SU-DHL-6 (cell line): ENCODE measurements around the gene RNF166.

ENCODE experiments used
- EZH2phosphoT487 ChIP-seq: fragments of 200-600 bp; sonication (generic), shearing (Covaris generic); conservative IDR thresholded peaks from 2 replicates; pipeline ENCODE4 v1.6.1; 2018; ENCODE audit warnings: mild to moderate bottlenecking, antibody characterized with exemption, low read length, moderate library complexity, mixed read lengths
- TF ChIP-seq, protein P1 (sequence below): fragments of 200-600 bp; sonication (generic); IDR thresholded peaks from one replicate; pipeline ENCODE4 v1.5.1; 2017; ENCODE audit warnings: antibody characterized with exemption, mild to moderate bottlenecking, low read length, moderate library complexity; ENCODE audit not compliant: insufficient read depth, poor library complexity, severe bottlenecking

DNA sequence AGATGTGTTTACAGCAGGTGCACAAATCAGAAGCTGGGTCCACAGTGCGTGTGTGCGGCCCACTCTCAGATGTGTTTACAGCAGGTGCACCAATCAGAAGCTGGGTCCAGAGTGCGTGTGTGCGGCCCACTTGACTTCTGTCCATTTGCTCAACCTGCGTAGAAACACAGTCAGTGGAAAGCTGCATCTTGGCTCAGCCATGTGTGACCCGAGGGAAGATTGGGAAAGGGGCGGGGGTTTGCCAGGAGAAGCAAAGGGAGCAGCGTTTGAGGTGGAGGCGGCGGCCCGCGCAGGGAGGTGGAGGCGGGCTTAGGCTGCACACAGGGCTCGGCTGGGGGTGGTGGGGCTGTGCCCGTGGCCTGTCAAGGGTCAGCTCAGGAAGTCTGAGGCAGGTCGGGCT, 4.3 kb upstream of the RNF166 start:
- TF ChIP-seq, protein P1, sequence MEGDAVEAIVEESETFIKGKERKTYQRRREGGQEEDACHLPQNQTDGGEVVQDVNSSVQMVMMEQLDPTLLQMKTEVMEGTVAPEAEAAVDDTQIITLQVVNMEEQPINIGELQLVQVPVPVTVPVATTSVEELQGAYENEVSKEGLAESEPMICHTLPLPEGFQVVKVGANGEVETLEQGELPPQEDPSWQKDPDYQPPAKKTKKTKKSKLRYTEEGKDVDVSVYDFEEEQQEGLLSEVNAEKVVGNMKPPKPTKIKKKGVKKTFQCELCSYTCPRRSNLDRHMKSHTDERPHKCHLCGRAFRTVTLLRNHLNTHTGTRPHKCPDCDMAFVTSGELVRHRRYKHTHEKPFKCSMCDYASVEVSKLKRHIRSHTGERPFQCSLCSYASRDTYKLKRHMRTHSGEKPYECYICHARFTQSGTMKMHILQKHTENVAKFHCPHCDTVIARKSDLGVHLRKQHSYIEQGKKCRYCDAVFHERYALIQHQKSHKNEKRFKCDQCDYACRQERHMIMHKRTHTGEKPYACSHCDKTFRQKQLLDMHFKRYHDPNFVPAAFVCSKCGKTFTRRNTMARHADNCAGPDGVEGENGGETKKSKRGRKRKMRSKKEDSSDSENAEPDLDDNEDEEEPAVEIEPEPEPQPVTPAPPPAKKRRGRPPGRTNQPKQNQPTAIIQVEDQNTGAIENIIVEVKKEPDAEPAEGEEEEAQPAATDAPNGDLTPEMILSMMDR: no peak
- no peak for TF ChIP-seq EZH2phosphoT487
